GM23338 (cell line): ENCODE measurements around the gene LOC101059915.

Experiments
- ATAC-seq: fragments of 200-7000 bp; cut with Tn5 transposase; 3 replicates; pipeline ENCODE4 v1.9.1; 2020
- DNase-seq: peaks from one replicate; pipeline ENCODE4 v3.0.0-alpha.2; 2015; ENCODE audit warnings: low spot score
- H2AFZ ChIP-seq: fragments of 200-600 bp; sonication (generic); 2 replicates; pipeline ENCODE4 v1.8.0; 2016; ENCODE audit warnings: antibody characterized with exemption, mild to moderate bottlenecking, moderate library complexity
- H3F3A ChIP-seq: fragments of 200-600 bp; sonication (generic); replicated peaks from 2 replicates; pipeline ENCODE4 v1.8.0; 2017; ENCODE audit warnings: antibody characterized with exemption, mixed run types, low read depth
- H3K27ac ChIP-seq: fragments of 200-600 bp; sonication (generic); 2 replicates; pipeline ENCODE4 v1.6.1; 2016; ENCODE audit warnings: low read depth
- H3K27me3 ChIP-seq: fragments of 200-600 bp; sonication (generic); 2 replicates; pipeline ENCODE4 v1.8.0; 2016; ENCODE audit warnings: mild to moderate bottlenecking, mixed run types, moderate library complexity; ENCODE audit not compliant: insufficient read depth
- H3K36me3 ChIP-seq: fragments of 200-600 bp; sonication (generic); 2 replicates; pipeline ENCODE4 v1.8.0; 2016; ENCODE audit warnings: mild to moderate bottlenecking; ENCODE audit not compliant: insufficient read depth
- H3K4me1 ChIP-seq: fragments of 200-600 bp; sonication (generic); 2 replicates; pipeline ENCODE4 v1.8.0; 2016; ENCODE audit warnings: mild to moderate bottlenecking, moderate library complexity; ENCODE audit not compliant: insufficient read depth
- H3K4me2 ChIP-seq: fragments of 200-600 bp; sonication (generic); 2 replicates; pipeline ENCODE4 v1.7.1; 2017; ENCODE audit warnings: mixed run types
- H3K4me3 ChIP-seq: fragments of 200-600 bp; sonication (generic); 2 replicates; pipeline ENCODE4 v1.6.1; 2016; ENCODE audit warnings: mixed run types
- H3K79me2 ChIP-seq: fragments of 200-600 bp; sonication (generic); replicated peaks from 2 replicates; pipeline ENCODE4 v1.8.0; 2017; ENCODE audit warnings: mild to moderate bottlenecking; ENCODE audit not compliant: insufficient read depth
- H3K9me2 ChIP-seq: fragments of 200-600 bp; sonication (generic); 2 replicates; pipeline ENCODE4 v1.8.0; 2017; ENCODE audit not compliant: insufficient read depth
- H4K20me1 ChIP-seq: fragments of 200-600 bp; sonication (generic); replicated peaks from 2 replicates; pipeline ENCODE4 v1.8.0; 2017; ENCODE audit warnings: mild to moderate bottlenecking; ENCODE audit not compliant: insufficient read depth
- H3K27ac Mint-ChIP-seq: 2 replicates; pipeline ENCODE4 v1.8.0; 2020; ENCODE audit warnings: inconsistent platforms, mild to moderate bottlenecking, moderate library complexity, mixed read lengths
- H3K27me3 Mint-ChIP-seq: 3 replicates; pipeline ENCODE4 v1.8.0; 2022; ENCODE audit warnings: low read depth, mild to moderate bottlenecking, moderate library complexity, mixed read lengths, inconsistent platforms; ENCODE audit not compliant: insufficient read depth, poor library complexity
- H3K36me3 Mint-ChIP-seq: 3 replicates; pipeline ENCODE4 v1.8.0; 2021; ENCODE audit warnings: low read depth, mild to moderate bottlenecking, inconsistent platforms, moderate library complexity, mixed read lengths
- H3K4me1 Mint-ChIP-seq: 3 replicates; pipeline ENCODE4 v1.8.0; 2020; ENCODE audit warnings: mild to moderate bottlenecking, inconsistent platforms, mixed read lengths
- H3K4me3 Mint-ChIP-seq: 3 replicates; pipeline ENCODE4 v1.8.0; 2021; ENCODE audit warnings: moderate library complexity, mild to moderate bottlenecking, inconsistent platforms, mixed read lengths
- H3K9me3 Mint-ChIP-seq: 3 replicates; pipeline ENCODE4 v1.8.0; 2020; ENCODE audit warnings: moderate library complexity, mild to moderate bottlenecking, inconsistent platforms, mixed read lengths
- CREB1 ChIP-seq: fragments of 250-450 bp; sonication (Bioruptor Pico); IDR thresholded peaks from 2 replicates; pipeline ENCODE4 v1.5.0; 2020; ENCODE audit warnings: low read depth, mild to moderate bottlenecking, moderate library complexity
- CTCF ChIP-seq, 2 experiments: fragments of 200-600 bp in 1 of 2; sonication (generic) in 1 of 2; conservative IDR thresholded peaks; 2 replicates each; pipeline versions ENCODE4 v1.5.1 to v1.6.1; 2016 to 2017; ENCODE audit warnings: antibody characterized with exemption in 2 of 2, low read depth in 2 of 2, mild to moderate bottlenecking in 2 of 2, moderate library complexity in 1 of 2
- ETS1 ChIP-seq: IDR thresholded peaks from 2 replicates; pipeline ENCODE4 v1.6.1; 2016; ENCODE audit warnings: antibody characterized with exemption
- EZH2 ChIP-seq: fragments of 200-600 bp; sonication (generic); IDR thresholded peaks from one replicate; pipeline ENCODE4 v1.8.0; 2017; ENCODE audit warnings: antibody characterized with exemption, mild to moderate bottlenecking, low read depth; ENCODE audit not compliant: unreplicated experiment
- EZH2phosphoT487 ChIP-seq: fragments of 200-600 bp; sonication (generic); IDR thresholded peaks from one replicate; pipeline ENCODE4 v1.8.1; 2018; ENCODE audit warnings: antibody characterized with exemption; ENCODE audit not compliant: unreplicated experiment
- JUNB ChIP-seq: IDR thresholded peaks from one replicate; pipeline ENCODE4 v1.6.1; 2016; ENCODE audit warnings: antibody characterized with exemption; ENCODE audit not compliant: unreplicated experiment
- NANOG ChIP-seq: IDR thresholded peaks from 2 replicates; pipeline ENCODE4 v1.6.1; 2016; ENCODE audit warnings: antibody characterized with exemption, borderline replicate concordance
- POLR2AphosphoS5 ChIP-seq: IDR thresholded peaks from 2 replicates; pipeline ENCODE4 v1.6.1; 2016; ENCODE audit warnings: antibody characterized with exemption, low read depth
- REST ChIP-seq: IDR thresholded peaks from one replicate; pipeline ENCODE4 v1.6.1; 2018; ENCODE audit warnings: antibody characterized with exemption; ENCODE audit not compliant: unreplicated experiment
- STAT1 ChIP-seq: IDR thresholded peaks from one replicate; pipeline ENCODE4 v1.6.1; 2016; ENCODE audit warnings: antibody characterized with exemption; ENCODE audit not compliant: unreplicated experiment
- ZNF114 ChIP-seq: fragments of 250-450 bp; sonication (Bioruptor Pico); IDR thresholded peaks from 2 replicates; pipeline ENCODE4 v1.5.0; 2020; ENCODE audit warnings: mild to moderate bottlenecking, moderate library complexity
- ZNF331 ChIP-seq: fragments of 250-450 bp; sonication (Bioruptor Pico); IDR thresholded peaks from 2 replicates; pipeline ENCODE4 v1.5.0; 2020; ENCODE audit warnings: low read depth, mild to moderate bottlenecking, moderate library complexity
- ZNF462 ChIP-seq: fragments of 250-450 bp; sonication (Bioruptor Pico); IDR thresholded peaks from 2 replicates; pipeline ENCODE4 v1.5.0; 2020; ENCODE audit warnings: mild to moderate bottlenecking, moderate library complexity

LOC101059915 gene

GRCh38 chrX:71627588-71628404, 39.5 kb upstream of the LOC101059915 start:
- no peaks in the 10 kb centered on the region for H3K9me3 Mint-ChIP-seq
- Histone ChIP-seq H3K27ac (no peak overlapping the region), H3K36me3 (no peaks in the 10 kb centered on the region), H3K4me3 (no peak overlapping the region), H3K4me2 (no peak overlapping the region), H3F3A (no peaks in the 10 kb centered on the region), H4K20me1 (no peaks in the 10 kb centered on the region), H3K27me3 (no peaks in the 10 kb centered on the region), H2AFZ (no peak overlapping the region), H3K79me2 (no peaks in the 10 kb centered on the region), H3K9me2 (no peaks in the 10 kb centered on the region), H3K4me1 (no peaks in the 10 kb centered on the region)
- H3K4me3 Mint-ChIP-seq, result no peak overlapping the region
- TF ChIP-seq REST (no peak), EZH2phosphoT487 (no peak), ZNF462 (CRISPR knock-in tag) (no peak), CREB1 (no peak), ZNF114 (CRISPR knock-in tag) (no peak), STAT1 (no peak), ETS1 (no peak), POLR2AphosphoS5 (no peak), ZNF331 (CRISPR knock-in tag) (no peak), JUNB (no peak), NANOG (no peak), CTCF (conservative IDR thresholded peaks at IDR 0.05; ENCODE audit: low read depth in 2 of 2) (no peak), EZH2 (no peak)
- H3K4me1 Mint-ChIP-seq, result peaks cover under 1% of the 10 kb centered on the region; the same call in 1 of the 3 replicates
- DNase-seq (no peak), ATAC-seq (no peak)
- no peaks in the 10 kb centered on the region for H3K36me3 Mint-ChIP-seq
- no peaks in the 10 kb centered on the region for H3K27me3 Mint-ChIP-seq
- no peak overlapping the region for H3K27ac Mint-ChIP-seq
